Glutamatergic neuron (in vitro differentiated cells): ENCODE data around the gene RICTOR. TPM values are rescaled to one million over a fixed set of nuclear protein-coding genes. Genes with fewer than 3 reads are reported as not detected.

ENCODE experiments used
- DNase-seq: peaks from one replicate; pipeline ENCODE4 v3.0.0; 2022
- H3K27ac Mint-ChIP-seq: one replicate; pipeline ENCODE4 v1.8.0; 2020; ENCODE audit warnings: mild to moderate bottlenecking, mixed read lengths, inconsistent platforms; ENCODE audit not compliant: unreplicated experiment
- H3K27me3 Mint-ChIP-seq: one replicate; pipeline ENCODE4 v1.8.0; 2020; ENCODE audit warnings: mild to moderate bottlenecking, moderate library complexity, mixed read lengths, inconsistent platforms; ENCODE audit not compliant: unreplicated experiment
- H3K36me3 Mint-ChIP-seq: one replicate; pipeline ENCODE4 v1.8.0; 2020; ENCODE audit warnings: mild to moderate bottlenecking, mixed read lengths, inconsistent platforms; ENCODE audit not compliant: unreplicated experiment
- H3K4me1 Mint-ChIP-seq: one replicate; pipeline ENCODE4 v1.8.0; 2020; ENCODE audit warnings: mild to moderate bottlenecking, low read depth, mixed read lengths, inconsistent platforms; ENCODE audit not compliant: unreplicated experiment
- H3K4me3 Mint-ChIP-seq: one replicate; pipeline ENCODE4 v1.8.0; 2020; ENCODE audit warnings: mild to moderate bottlenecking, mixed read lengths, inconsistent platforms; ENCODE audit not compliant: unreplicated experiment
- H3K9me3 Mint-ChIP-seq: one replicate; pipeline ENCODE4 v1.8.0; 2020; ENCODE audit warnings: mild to moderate bottlenecking, moderate library complexity, mixed read lengths, inconsistent platforms; ENCODE audit not compliant: unreplicated experiment
- CTCF ChIP-seq: fragments of 200-600 bp; sonication (generic); IDR thresholded peaks from one replicate; pipeline ENCODE4 v1.5.0; 2021; ENCODE audit not compliant: partially characterized antibody, unreplicated experiment
- total RNA-seq: library from RNA; stranded (reverse); fragmentation: NEBNext Ultra II Directional; extraction: Animal tissue kit (Norgen Biotek cat#: 25700); gene quantifications from one replicate; pipeline ENCODE4 v1.2.1, GENCODE V29; 2021; ENCODE audit not compliant: unreplicated experiment

RICTOR gene
- total RNA-seq, 1 donor from 2014 or later = 39.3 TPM

- H3K36me3 Mint-ChIP-seq = no peaks in the 10 kb centered on the region
- peak; percentile 34 for DNase-seq
- no peak overlapping the region for H3K27ac Mint-ChIP-seq
- H3K27me3 Mint-ChIP-seq = peaks cover 1% of the 10 kb centered on the region
- no peaks in the 10 kb centered on the region for H3K4me1 Mint-ChIP-seq
- peak; percentile 88 for TF ChIP-seq CTCF
- no peaks in the 10 kb centered on the region for H3K9me3 Mint-ChIP-seq
- no peak overlapping the region for H3K4me3 Mint-ChIP-seq
Observed at GRCh38 chr5:39080597-39081204, 6.5 kb upstream of the RICTOR start.

- peaks cover 4% of the 10 kb centered on the region for H3K9me3 Mint-ChIP-seq
Observed at GRCh38 chr5:39080168-39080567, 6.0 kb upstream of the RICTOR start.

GRCh38 chr5:39079147-39079546 lies 4.9 kb upstream of the RICTOR start:
- no peak overlapping the region for H3K27ac Mint-ChIP-seq
- H3K4me3 Mint-ChIP-seq = no peak overlapping the region
- DNase-seq = no peak
- peaks cover 2% of the 10 kb centered on the region for H3K4me1 Mint-ChIP-seq
- no peak for TF ChIP-seq CTCF
- H3K27me3 Mint-ChIP-seq = peaks cover 6% of the 10 kb centered on the region
- H3K36me3 Mint-ChIP-seq = no peaks in the 10 kb centered on the region
- H3K9me3 Mint-ChIP-seq = peaks cover 4% of the 10 kb centered on the region

More at GRCh38 chr5:39080168-39080567, 6.0 kb upstream of the RICTOR start:
- Mint-ChIP-seq H3K27ac (no peak overlapping the region), H3K36me3 (no peaks in the 10 kb centered on the region), H3K27me3 (peaks cover 5% of the 10 kb centered on the region), H3K4me3 (no peak overlapping the region), H3K4me1 (peaks cover 1% of the 10 kb centered on the region)
- no peak for TF ChIP-seq CTCF
- DNase-seq = no peak

- H3K36me3 Mint-ChIP-seq = no peaks in the 10 kb centered on the region
- H3K27me3 Mint-ChIP-seq = peaks cover 10% of the 10 kb centered on the region
- H3K9me3 Mint-ChIP-seq = peaks cover 10% of the 10 kb centered on the region
- no peak overlapping the region for H3K27ac Mint-ChIP-seq
- H3K4me3 Mint-ChIP-seq = no peak overlapping the region
- DNase-seq = no peak
- TF ChIP-seq CTCF = no peak
- peaks cover 4% of the 10 kb centered on the region for H3K4me1 Mint-ChIP-seq
Observed at GRCh38 chr5:39076757-39077728, 2.8 kb upstream of the RICTOR start.
